MM.1S (cell line): Measurements from ENCODE around the gene NUDT14.

ENCODE experiments used
- DNase-seq: peaks from one replicate; pipeline ENCODE4 v3.0.0-alpha.2; 2015
- H2AFZ ChIP-seq: fragments of 300-600 bp; sonication (generic); 2 replicates; pipeline ENCODE4 v1.6.0; 2016; ENCODE audit warnings: antibody characterized with exemption, low read length
- H3F3A ChIP-seq: fragments of 300-600 bp; sonication (generic); 2 replicates; pipeline ENCODE4 v1.6.1; 2016; ENCODE audit warnings: mild to moderate bottlenecking, antibody characterized with exemption, low read length, moderate library complexity, mixed read lengths; ENCODE audit not compliant: insufficient read depth
- H3K27ac ChIP-seq: fragments of 300-600 bp; sonication (generic); 2 replicates; pipeline ENCODE4 v1.5.1; 2016; ENCODE audit warnings: mild to moderate bottlenecking, low read length
- H3K27me3 ChIP-seq: fragments of 300-600 bp; sonication (generic); replicated peaks from 2 replicates; pipeline ENCODE4 v1.6.0; 2016; ENCODE audit warnings: low read length; ENCODE audit not compliant: insufficient read depth
- H3K36me3 ChIP-seq: fragments of 300-600 bp; sonication (generic); replicated peaks from 2 replicates; pipeline ENCODE4 v1.6.1; 2016; ENCODE audit warnings: mild to moderate bottlenecking, low read length, mixed read lengths; ENCODE audit not compliant: insufficient read depth
- H3K4me1 ChIP-seq: fragments of 300-600 bp; sonication (generic); 2 replicates; pipeline ENCODE4 v1.6.1; 2016; ENCODE audit warnings: low read length, mixed read lengths
- H3K4me2 ChIP-seq: fragments of 300-600 bp; sonication (generic); 2 replicates; pipeline ENCODE4 v1.6.0; 2016; ENCODE audit warnings: low read depth, low read length
- H3K4me3 ChIP-seq: fragments of 300-600 bp; sonication (generic); 2 replicates; pipeline ENCODE4 v1.5.1; 2016; ENCODE audit warnings: low read length, mixed read lengths
- H3K79me2 ChIP-seq: fragments of 300-600 bp; sonication (generic); 2 replicates; pipeline ENCODE4 v1.6.1; 2016; ENCODE audit warnings: mixed run types, low read length, mixed read lengths
- H3K9ac ChIP-seq: fragments of 300-600 bp; sonication (generic); 2 replicates; pipeline ENCODE4 v1.6.1; 2016; ENCODE audit warnings: low read length, mixed read lengths
- H3K9me2 ChIP-seq: fragments of 300-600 bp; sonication (generic); replicated peaks from 2 replicates; pipeline ENCODE4 v1.6.1; 2016; ENCODE audit warnings: mild to moderate bottlenecking, low read length, mixed read lengths; ENCODE audit not compliant: insufficient read depth
- H3K9me3 ChIP-seq: fragments of 300-600 bp; sonication (generic); replicated peaks from 2 replicates; pipeline ENCODE4 v1.6.1; 2016; ENCODE audit warnings: mild to moderate bottlenecking, low read length, mixed read lengths; ENCODE audit not compliant: insufficient read depth
- H4K20me1 ChIP-seq: fragments of 300-600 bp; sonication (generic); 2 replicates; pipeline ENCODE4 v1.6.1; 2016; ENCODE audit warnings: mild to moderate bottlenecking, low read length, moderate library complexity, mixed read lengths; ENCODE audit not compliant: insufficient read depth
- EZH2 ChIP-seq: fragments of 300-600 bp; sonication (generic); optimal IDR thresholded peaks from 2 replicates; pipeline ENCODE3; 2017; ENCODE audit warnings: low read depth, mild to moderate bottlenecking, antibody characterized with exemption, low read length, mixed read lengths
- EZH2phosphoT487 ChIP-seq: fragments of 300-600 bp; sonication (generic); IDR thresholded peaks from 2 replicates; pipeline ENCODE4 v1.6.1; 2018; ENCODE audit warnings: antibody characterized with exemption, low read length
- TF ChIP-seq, protein P1 (sequence below): fragments of 300-600 bp; sonication (generic); IDR thresholded peaks from 2 replicates; pipeline ENCODE4 v1.5.1; 2016; ENCODE audit warnings: antibody characterized with exemption, low read length, mixed read lengths

Gene NUDT14

DNA sequence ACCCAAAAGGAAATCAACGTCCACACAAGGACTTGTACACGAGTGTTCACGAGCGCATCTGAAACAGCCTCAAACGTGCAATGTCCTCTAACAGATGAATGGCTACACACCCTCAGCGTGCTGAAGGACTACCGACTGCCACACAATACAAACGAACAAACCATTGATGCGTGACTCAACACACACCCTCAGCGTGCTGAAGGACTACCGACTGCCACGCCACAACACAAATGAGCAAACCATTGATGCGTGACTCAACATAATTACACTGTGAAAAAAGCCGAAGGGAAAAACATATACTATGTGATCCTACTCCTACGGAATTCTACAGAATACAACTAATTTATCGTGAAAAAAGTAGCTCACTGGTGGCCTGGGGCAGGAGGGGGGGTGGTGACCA lies 42.1 kb upstream of the NUDT14 start:
- TF ChIP-seq, protein P1, sequence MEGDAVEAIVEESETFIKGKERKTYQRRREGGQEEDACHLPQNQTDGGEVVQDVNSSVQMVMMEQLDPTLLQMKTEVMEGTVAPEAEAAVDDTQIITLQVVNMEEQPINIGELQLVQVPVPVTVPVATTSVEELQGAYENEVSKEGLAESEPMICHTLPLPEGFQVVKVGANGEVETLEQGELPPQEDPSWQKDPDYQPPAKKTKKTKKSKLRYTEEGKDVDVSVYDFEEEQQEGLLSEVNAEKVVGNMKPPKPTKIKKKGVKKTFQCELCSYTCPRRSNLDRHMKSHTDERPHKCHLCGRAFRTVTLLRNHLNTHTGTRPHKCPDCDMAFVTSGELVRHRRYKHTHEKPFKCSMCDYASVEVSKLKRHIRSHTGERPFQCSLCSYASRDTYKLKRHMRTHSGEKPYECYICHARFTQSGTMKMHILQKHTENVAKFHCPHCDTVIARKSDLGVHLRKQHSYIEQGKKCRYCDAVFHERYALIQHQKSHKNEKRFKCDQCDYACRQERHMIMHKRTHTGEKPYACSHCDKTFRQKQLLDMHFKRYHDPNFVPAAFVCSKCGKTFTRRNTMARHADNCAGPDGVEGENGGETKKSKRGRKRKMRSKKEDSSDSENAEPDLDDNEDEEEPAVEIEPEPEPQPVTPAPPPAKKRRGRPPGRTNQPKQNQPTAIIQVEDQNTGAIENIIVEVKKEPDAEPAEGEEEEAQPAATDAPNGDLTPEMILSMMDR: no peak
- DNase-seq: no peak
- no peak overlapping the region for H2AFZ ChIP-seq
- H3K9me2 ChIP-seq: no peaks in the 10 kb centered on the region
- no peak overlapping the region for H3K4me2 ChIP-seq
- H3F3A ChIP-seq: no peaks in the 10 kb centered on the region
- H3K4me1 ChIP-seq: no peaks in the 10 kb centered on the region
- H4K20me1 ChIP-seq: no peaks in the 10 kb centered on the region
- no peaks in the 10 kb centered on the region for H3K36me3 ChIP-seq
- no peak overlapping the region for H3K4me3 ChIP-seq
- no peak overlapping the region for H3K27ac ChIP-seq
- H3K9me3 ChIP-seq: no peaks in the 10 kb centered on the region
- H3K9ac ChIP-seq: no peak overlapping the region
- H3K27me3 ChIP-seq: no peaks in the 10 kb centered on the region
- no peaks in the 10 kb centered on the region for H3K79me2 ChIP-seq

DNA sequence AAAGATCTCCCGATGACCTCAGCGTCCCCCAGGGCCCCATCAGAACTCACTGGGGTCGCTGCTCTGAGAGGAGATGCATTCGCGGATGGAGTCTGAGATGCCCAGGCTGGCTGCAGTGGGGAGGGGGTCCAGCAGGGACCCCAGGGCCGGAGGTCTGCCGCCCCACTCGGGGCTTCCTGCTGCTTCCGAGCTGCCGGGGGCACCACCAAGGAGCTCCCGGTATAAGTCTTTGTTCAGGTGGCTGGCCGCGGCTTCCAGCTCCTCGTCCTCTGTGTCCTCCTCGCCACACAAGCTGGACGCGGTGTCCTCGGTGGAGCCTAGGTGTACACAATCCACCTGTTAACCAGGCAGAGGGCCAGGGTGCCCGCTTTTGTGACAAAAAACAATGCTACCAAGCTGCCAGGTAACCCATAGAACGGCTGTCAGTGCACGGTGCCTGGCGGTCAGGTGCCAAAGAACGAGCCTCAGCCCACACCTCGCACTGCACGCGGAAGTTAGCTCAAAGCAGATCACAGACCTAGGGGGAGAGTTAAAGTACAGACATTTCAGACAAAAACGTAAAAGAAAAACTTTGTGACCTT lies 40.6 kb upstream of the NUDT14 start:
- TF ChIP-seq, protein P1: no peak
- no peak for TF ChIP-seq EZH2
- no peak for TF ChIP-seq EZH2phosphoT487
- Histone ChIP-seq H3K9me3 (no peaks in the 10 kb centered on the region), H3K9me2 (no peaks in the 10 kb centered on the region), H3K4me3 (no peak overlapping the region), H3K36me3 (no peaks in the 10 kb centered on the region), H2AFZ (no peak overlapping the region), H3K27ac (no peak overlapping the region), H3F3A (no peaks in the 10 kb centered on the region), H3K9ac (no peak overlapping the region), H3K4me2 (no peak overlapping the region), H3K27me3 (no peaks in the 10 kb centered on the region), H3K4me1 (no peaks in the 10 kb centered on the region), H4K20me1 (no peaks in the 10 kb centered on the region), H3K79me2 (no peaks in the 10 kb centered on the region)
- no peak for DNase-seq

DNA sequence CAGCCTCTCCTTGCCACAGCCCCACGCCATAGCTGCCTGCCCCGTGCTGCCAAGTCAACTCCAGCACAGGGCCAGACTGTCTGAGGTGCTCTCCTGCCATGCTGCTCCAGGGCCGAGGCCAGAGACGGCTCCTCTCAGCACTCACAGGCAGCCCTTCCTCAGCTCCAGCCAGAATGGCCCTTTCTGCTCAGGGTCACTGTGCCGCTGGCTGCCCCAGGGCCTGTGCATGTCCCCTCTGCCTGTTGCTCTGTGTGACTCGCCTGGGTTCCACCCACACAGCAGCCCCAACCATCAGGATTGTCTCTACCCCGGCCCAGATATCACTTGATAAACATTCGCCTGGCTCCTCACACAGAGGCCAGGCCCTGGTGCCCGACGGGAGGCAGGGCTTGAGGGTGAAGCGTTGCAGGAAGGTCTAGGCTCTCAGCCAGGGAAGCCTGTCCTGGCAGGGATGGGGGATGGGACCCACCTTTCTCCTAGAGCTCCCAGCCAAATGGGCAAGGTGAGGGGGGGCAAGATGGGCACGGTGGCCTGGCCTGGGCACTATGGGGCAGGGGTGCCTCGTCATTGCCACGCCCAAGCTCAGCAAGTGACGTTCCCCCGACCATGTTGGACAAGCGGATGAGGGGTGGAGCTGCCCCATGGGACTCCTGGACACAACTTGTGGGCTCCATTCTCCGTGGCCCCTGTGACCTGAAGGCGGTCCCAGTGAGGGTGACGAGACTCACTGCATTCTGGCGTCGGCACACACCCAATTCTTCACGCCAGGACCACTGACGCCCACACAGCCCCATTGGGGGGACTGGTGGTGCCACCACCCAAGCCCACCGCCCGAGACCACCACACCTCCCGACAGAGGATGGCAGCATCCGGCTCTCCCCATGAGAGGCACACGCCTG lies 39.8 kb upstream of the NUDT14 start:
- no peaks in the 10 kb centered on the region for H3K36me3 ChIP-seq
- no peak overlapping the region for H2AFZ ChIP-seq
- no peaks in the 10 kb centered on the region for H3K9me3 ChIP-seq
- H3K9me2 ChIP-seq: no peaks in the 10 kb centered on the region
- H4K20me1 ChIP-seq: no peaks in the 10 kb centered on the region
- no peak overlapping the region for H3K9ac ChIP-seq
- H3K27me3 ChIP-seq: no peaks in the 10 kb centered on the region
- H3K27ac ChIP-seq: no peak overlapping the region
- H3K79me2 ChIP-seq: no peaks in the 10 kb centered on the region
- H3F3A ChIP-seq: no peaks in the 10 kb centered on the region
- TF ChIP-seq EZH2 (no peak), EZH2phosphoT487 (no peak)
- TF ChIP-seq, protein P1: no peak
- no peak for DNase-seq
- no peak overlapping the region for H3K4me3 ChIP-seq
- no peaks in the 10 kb centered on the region for H3K4me1 ChIP-seq
- H3K4me2 ChIP-seq: no peak overlapping the region
